T-helper 2 cell (primary cell): Measurements from ENCODE around the gene VIPR1.
A peak's percentile ranks its signal among the peaks of the same experiment; 100 is the strongest.
"Not testable (repeated sequence)": the region's sequence is repeated elsewhere in the genome, so short reads cannot be mapped to it uniquely, and the experiment has no call there.

ENCODE experiments used
- DNase-seq, 5 experiments: peaks; one replicate each; pipeline versions ENCODE4 v3.0.0 to v3.0.0-alpha.2; 2012 to 2022

Gene VIPR1

GRCh38 chr3:42535981-42536784 lies 33.7 kb downstream of the VIPR1 start:
- DNase-seq: peak in 2 of 5 experiments; percentile 31 to 48

- DNase-seq: no peak
Observed at GRCh38 chr3:42537350-42537749, 34.9 kb downstream of the VIPR1 start.

- peak in 4 of 5 experiments; percentile 30 to 55 (median 42) for DNase-seq
Observed at GRCh38 chr3:42539871-42540714, 37.6 kb downstream of the VIPR1 start.

DNA sequence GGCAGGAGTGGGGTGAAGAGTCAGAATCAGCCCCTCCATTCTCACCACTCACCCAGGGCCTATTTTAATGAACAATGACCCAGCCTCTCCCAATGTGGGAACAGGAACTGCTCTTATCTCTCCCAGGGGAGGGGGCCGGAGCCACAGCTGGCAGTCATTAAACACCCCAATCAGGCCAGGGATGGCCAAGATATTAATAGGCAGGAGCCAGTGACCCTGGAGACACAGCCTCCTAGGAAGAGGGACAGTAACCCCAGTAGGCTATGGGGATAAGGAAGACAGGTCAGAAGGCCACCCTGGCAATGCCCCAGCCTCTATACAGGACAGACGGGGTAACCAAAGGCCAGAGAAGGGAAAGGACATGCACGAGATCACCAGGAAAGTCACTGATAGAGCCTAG lies 38.6 kb downstream of the VIPR1 start:
- DNase-seq: no peak

DNA sequence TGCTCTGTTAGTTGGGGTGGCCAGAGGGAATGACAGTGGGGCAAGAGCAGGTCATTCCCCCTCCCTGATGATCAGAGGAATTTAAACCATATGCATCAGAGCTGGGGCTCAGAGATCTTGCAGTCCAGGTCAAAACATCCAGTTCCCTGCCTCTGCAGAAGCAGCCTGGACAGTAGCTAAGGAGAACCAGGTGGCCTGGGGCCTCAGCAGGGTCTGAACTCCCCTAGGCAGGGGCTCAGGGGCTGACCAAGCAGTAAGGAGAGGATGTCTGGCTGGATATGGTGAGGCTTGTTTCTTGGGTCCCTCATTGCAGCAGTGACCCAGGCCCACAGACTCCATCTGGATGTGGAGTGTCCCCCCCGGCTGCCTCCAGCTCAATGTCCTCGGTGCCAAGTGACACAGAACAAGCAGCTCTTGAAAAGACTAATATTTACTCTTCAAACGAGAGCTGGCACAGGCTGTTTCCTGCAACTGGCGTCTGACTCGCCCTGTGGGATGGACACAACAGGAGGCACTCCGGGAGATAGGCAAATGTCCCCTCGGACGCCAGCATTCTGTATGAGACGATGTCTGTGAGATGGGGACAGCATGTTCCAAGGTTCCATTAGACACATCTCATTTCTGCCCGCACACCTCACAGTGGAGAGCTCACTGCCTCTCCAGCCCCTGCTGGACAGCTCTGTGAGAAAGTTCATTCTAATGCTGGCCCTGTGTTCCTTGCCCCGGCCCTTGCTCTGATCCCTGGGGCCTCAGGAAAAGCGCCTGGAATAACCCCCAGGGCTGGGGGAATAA lies 42.2 kb downstream of the VIPR1 start:
- DNase-seq: no peak

GRCh38 chr3:42545284-42545900 lies 42.9 kb downstream of the VIPR1 start:
- no peak for DNase-seq

- DNase-seq: no peak
Observed at GRCh38 chr3:42546691-42547213, 44.3 kb downstream of the VIPR1 start.

DNA sequence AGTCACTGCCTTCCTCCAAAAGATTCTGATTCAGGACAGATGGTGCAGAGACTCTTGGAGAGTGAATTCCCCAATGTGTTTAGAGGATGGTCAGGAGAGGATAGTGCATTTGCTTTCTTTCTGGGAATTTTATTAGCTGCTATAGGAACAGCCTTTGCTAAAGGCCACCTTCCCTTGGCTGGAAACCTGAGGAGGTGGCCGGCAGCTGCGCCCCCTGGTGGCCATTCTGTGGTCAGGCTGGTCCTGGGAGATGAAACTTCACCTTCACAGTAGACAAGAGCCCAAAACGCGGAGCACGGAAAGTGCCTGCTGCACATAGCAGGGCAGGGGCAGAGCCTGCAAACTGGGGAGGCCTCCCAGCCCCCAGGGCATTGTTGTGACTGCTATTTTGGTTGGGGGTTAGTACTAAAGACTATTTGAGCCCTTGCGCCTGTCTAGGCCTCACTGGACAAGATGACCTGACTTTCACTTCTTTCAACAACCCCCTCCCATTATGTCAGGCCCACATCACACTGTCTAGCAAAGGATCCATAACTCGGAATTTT lies 45.0 kb downstream of the VIPR1 start:
- peak; percentile 40 to 59 (median 46) for DNase-seq

GRCh38 chr3:42549131-42549530 lies 46.7 kb downstream of the VIPR1 start:
- DNase-seq: no peak

- DNase-seq: no peak
Observed at GRCh38 chr3:42550250-42550649, 47.8 kb downstream of the VIPR1 start.

DNA sequence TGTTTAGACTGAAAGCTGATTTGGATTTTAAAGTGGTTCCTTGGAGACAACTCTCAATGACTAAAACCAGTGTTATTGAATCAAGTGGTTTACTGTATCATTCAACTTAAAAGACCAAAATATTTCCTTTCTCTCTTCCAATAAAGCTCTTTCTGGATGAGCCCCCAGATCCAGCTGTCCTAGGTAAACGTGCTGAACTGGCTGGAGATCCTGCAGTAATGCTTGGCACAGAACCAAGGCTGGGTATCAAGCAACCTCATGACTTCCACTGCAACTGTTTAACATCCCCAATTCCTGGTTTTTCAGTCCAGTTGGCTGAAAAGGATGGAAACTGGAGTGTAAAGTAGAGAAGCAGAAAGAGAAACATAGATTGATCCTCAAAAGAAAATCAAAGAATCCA lies 50.4 kb downstream of the VIPR1 start:
- no peak for DNase-seq

- peak in 3 of 5 experiments; percentile 26 to 96 (median 71) for DNase-seq
Observed at GRCh38 chr3:42556089-42556632, 53.7 kb downstream of the VIPR1 start.

DNA sequence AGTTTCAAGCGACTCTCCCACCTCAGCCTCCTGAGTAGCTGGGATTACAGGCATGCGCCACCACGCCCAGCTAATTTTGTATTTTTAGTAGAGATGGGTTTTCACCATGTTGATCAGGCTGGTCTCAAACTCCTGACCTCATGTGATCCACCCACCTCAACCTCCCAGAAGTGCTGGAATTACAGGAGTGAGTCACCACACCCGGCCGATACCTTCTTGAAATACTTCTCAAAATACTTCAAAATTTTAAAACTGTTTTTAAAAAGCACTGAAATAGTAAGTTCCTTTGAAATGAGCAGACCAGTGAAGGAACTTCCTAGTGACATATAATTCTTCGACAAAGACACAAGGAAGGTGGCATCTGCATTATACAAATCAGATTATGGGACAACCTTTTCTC lies 54.4 kb downstream of the VIPR1 start:
- DNase-seq: peak in 1 of 5 experiments; percentile 33

- peak in 2 of 5 experiments; percentile 15 to 67 for DNase-seq
Observed at GRCh38 chr3:42557854-42558253, 55.4 kb downstream of the VIPR1 start.

DNA sequence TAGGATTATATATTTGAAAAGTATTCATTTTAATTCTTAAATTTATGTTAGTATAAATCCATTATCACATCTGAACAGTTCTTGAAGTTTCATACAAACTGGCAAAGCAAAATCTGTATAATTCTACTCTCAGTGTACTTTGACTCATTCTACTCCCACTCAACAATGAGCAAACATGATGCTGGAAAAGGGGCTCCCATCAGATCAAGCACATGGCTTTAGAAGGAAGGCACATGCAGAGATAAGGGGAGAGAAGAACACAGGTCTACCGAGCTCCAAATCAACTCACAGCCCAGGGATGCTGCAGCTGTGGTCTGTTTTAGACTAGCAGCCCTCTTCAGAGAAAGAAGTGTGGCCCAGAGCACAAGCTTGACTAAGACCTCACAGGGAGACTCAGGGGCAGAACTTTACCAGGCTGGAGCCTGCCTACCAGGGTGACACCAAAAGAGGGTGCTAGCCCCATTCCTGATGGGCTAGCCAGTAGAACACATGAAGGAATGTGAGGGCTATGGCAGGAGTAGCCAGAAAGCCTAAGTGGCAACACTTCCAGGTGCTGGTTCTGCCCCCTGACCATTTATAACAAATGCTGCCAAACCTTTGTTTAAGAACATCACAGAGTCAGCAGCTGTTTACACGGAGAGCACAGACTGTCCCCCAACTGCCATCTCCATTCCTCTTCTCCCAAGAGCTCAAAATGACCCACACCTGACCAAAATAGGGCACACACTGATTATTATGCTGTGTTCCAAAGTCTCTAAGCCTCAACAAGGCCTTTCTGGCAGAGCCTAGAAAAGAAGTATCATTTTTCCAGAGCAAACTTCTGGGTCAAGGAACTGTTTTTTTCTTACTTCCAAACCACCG lies 59.8 kb downstream of the VIPR1 start:
- DNase-seq: no peak

- DNase-seq: no peak
Observed at GRCh38 chr3:42569593-42570142, 67.2 kb downstream of the VIPR1 start.

GRCh38 chr3:42572278-42572677 lies 69.8 kb downstream of the VIPR1 start:
- DNase-seq: peak in 1 of 5 experiments; percentile 5

GRCh38 chr3:42575137-42575741 lies 72.8 kb downstream of the VIPR1 start:
- DNase-seq: no peak

DNA sequence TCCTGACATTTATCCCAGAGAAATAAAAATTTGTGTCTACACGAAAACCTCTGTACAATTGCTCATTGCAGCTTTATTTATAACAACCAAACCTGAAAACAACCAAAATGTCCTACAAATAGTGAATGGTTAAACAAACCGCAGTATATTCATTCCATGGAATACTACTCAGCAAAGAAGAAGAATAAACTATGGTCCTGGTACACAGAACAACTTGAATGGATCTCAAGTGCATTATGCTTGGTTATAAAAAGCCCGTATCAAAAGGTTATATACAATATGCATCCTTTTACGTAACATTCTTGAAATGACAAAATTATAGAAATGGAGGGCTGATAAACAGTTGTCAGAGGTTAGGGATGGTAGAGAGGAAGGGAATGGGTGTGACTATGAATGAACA lies 75.6 kb downstream of the VIPR1 start:
- DNase-seq: no peak

DNA sequence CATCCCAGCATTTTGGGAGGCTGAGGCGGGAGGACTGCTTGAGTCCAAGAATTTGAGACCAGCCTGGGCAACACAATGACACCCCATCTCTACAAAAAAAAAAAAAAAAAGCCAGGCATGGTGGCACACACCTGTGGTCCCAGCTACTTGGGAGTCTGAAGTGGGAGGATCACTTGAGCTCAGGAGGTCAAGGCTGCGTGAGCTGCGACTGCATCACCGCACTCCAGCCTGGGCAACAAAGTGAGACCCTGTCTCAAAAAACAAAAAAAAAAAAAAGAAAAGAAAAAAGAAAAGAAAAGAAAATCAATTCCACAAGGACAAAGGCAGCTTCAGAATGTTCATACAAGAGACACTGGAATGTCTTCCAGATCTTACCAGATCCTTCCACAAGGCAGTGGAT lies 76.9 kb downstream of the VIPR1 start:
- DNase-seq: not testable (repeated sequence)
